ENCODE measurements around the gene CRELD2. TPM values are rescaled to one million over a fixed set of nuclear protein-coding genes. Genes with fewer than 3 reads are reported as not detected.

The CRELD2 gene
- total and polyA plus RNA-seq, 2 of the 13 experiments (the other 11 are each of a cell fraction or from before 2014, with no cell fraction given) = 17.2 to 44.7 TPM

- peak; percentile 22; the same call in 1 of the 2 replicates for TF ChIP-seq MYC (CRISPR knock-in tag; IDR thresholded peaks at IDR 0.05; ENCODE audit: borderline replicate concordance)
- TF ChIP-seq, protein P1, sequence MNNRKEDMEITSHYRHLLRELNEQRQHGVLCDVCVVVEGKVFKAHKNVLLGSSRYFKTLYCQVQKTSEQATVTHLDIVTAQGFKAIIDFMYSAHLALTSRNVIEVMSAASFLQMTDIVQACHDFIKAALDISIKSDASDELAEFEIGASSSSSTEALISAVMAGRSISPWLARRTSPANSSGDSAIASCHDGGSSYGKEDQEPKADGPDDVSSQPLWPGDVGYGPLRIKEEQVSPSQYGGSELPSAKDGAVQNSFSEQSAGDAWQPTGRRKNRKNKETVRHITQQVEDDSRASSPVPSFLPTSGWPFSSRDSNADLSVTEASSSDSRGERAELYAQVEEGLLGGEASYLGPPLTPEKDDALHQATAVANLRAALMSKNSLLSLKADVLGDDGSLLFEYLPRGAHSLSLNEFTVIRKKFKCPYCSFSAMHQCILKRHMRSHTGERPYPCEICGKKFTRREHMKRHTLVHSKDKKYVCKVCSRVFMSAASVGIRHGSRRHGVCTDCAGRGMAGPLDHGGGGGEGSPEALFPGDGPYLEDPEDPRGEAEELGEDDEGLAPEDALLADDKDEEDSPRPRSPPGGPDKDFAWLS (CRISPR knock-in tag; IDR thresholded peaks at IDR 0.05; ENCODE audit: borderline replicate concordance) = no peak
- TF ChIP-seq UBTF (CRISPR knock-in tag; IDR thresholded peaks at IDR 0.05) = peak; percentile 55
- peak; percentile 22; the same call in 1 of the 2 replicates for TF ChIP-seq SPEN (CRISPR knock-in tag; IDR thresholded peaks at IDR 0.05; ENCODE audit: low read depth)
Measured at GRCh38 chr22:49933236-49934159, 15.1 kb downstream of the CRELD2 start (continued).

Measured in HepG2 (cell line).